ENCODE results near the gene KDM1B.
"Not testable (repeated sequence)": the region's sequence is repeated elsewhere in the genome, so short reads cannot be mapped to it uniquely, and the experiment has no call there.

KDM1B gene

GRCh38 chr6:18147616-18148015, 7.6 kb upstream of the KDM1B start:
- ChIA-PET CTCF (interaction anchor here (0.6 kb wide), 1 partner anchor 24 kb away, joined by 4 read pairs; no protein-coding TSS in a partner anchor), POLR2A (ENCODE audit: low non-redundant PET) (no interaction called here)
- no peak for TF ChIP-seq CTCF (conservative IDR thresholded peaks at IDR 0.05; ENCODE audit: low read depth)
- no peak for DNase-seq (ENCODE audit: low spot score)
- no peak overlapping the region for H3K27ac ChIP-seq

GRCh38 chr6:18148304-18149025, 6.8 kb upstream of the KDM1B start:
- TF ChIP-seq CTCF (conservative IDR thresholded peaks at IDR 0.05; ENCODE audit: low read depth), result no peak
- H3K27ac ChIP-seq, result no peak overlapping the region
- DNase-seq (ENCODE audit: low spot score), result peak; percentile 51
- ChIA-PET POLR2A (ENCODE audit: low non-redundant PET) (no interaction called here), CTCF (no interaction called here)

- POLR2A ChIA-PET (ENCODE audit: low non-redundant PET); CTCF ChIA-PET; DNase-seq (ENCODE audit: low spot score): not testable (repeated sequence)
These were observed 3.8 kb upstream of the KDM1B start for GRCh38 chr6:18151391-18151790.

GRCh38 chr6:18151801-18152200, 3.4 kb upstream of the KDM1B start:
- H3K27ac ChIP-seq, result no peak overlapping the region
- POLR2A ChIA-PET (ENCODE audit: low non-redundant PET), result no interaction called here
- TF ChIP-seq CTCF (conservative IDR thresholded peaks at IDR 0.05; ENCODE audit: low read depth), result no peak
- no peak for DNase-seq (ENCODE audit: low spot score)
- CTCF ChIA-PET, result no interaction called here

More at GRCh38 chr6:18151391-18151790, 3.8 kb upstream of the KDM1B start:
- H3K27ac ChIP-seq, result not testable (repeated sequence)

GRCh38 chr6:18153311-18153703, 1.9 kb upstream of the KDM1B start:
- no peak for TF ChIP-seq CTCF (conservative IDR thresholded peaks at IDR 0.05; ENCODE audit: low read depth)
- POLR2A ChIA-PET (ENCODE audit: low non-redundant PET), result no interaction called here
- no peak for DNase-seq (ENCODE audit: low spot score)
- CTCF ChIA-PET, result interaction anchor here (0.6 kb wide), 1 partner anchor 334 kb away, joined by 3 read pairs; no protein-coding TSS in a partner anchor
- no peak overlapping the region for H3K27ac ChIP-seq

GRCh38 chr6:18154507-18155149, 594 bp upstream of the KDM1B start, which contains the start of gene TPMT:
Gene TPMT, minus strand, starts transcription at chr6:18155077. Its CDS starts 5,950 bp downstream, at chr6:18149127.
- ChIA-PET CTCF (no interaction called here), POLR2A (ENCODE audit: low non-redundant PET) (interaction anchor here (0.6 kb wide), 1 partner anchor 63 kb away, joined by 6 read pairs; no protein-coding TSS in a partner anchor)
- H3K27ac ChIP-seq, result peak within 1 kb of the TSS; percentile 90
- TF ChIP-seq CTCF (conservative IDR thresholded peaks at IDR 0.05; ENCODE audit: low read depth), result no peak
- no peak for DNase-seq (ENCODE audit: low spot score)

All from RWPE1 (cell line).